GM12878 (cell line): ENCODE measurements around the gene ULK4. TPM values are rescaled to one million over a fixed set of nuclear protein-coding genes. Genes with fewer than 3 reads are reported as not detected.

ENCODE experiments used
- ATAC-seq: fragments of 200-7000 bp; cut with Tn5 transposase; 3 replicates; pipeline ENCODE4 v1.9.1; 2020; ENCODE audit warnings: mild to moderate bottlenecking, moderate library complexity
- BruUV-seq: library from RNA; stranded (reverse); fragments of 400-500 nt; replicated peaks from 2 replicates; lab custom pipeline; 2021; lab: Mats Ljungman, UMichigan
- CTCF ChIA-PET: fragments of 300-600 bp; sonication (Branson Sonifier 250); formaldehyde crosslinking; extraction: SDS; loops from one replicate; lab custom pipeline; 2021; ENCODE audit warnings: inconsistent platforms; lab: Yijun Ruan, JAX
- POLR2A ChIA-PET: fragments of 350-600 bp; formaldehyde crosslinking; extraction: SDS; loops from one replicate; lab custom pipeline; 2021; ENCODE audit warnings: inconsistent platforms; lab: Charles Lee
- RAD21 ChIA-PET: fragments of 300-600 bp; sonication (Branson Sonifier 250); formaldehyde crosslinking; loops from one replicate; lab custom pipeline; 2023; ENCODE audit warnings: antibody characterized with exemption; ENCODE audit not compliant: unreplicated experiment; lab: Charles Lee
- SMC1A ChIA-PET: fragments of 300-600 bp; sonication (Branson Sonifier 250); formaldehyde crosslinking; loops from one replicate; lab custom pipeline; 2023; ENCODE audit not compliant: unreplicated experiment, uncharacterized antibody; lab: Charles Lee
- DNase-seq: peaks from one replicate; pipeline ENCODE4 v3.0.0-alpha.2; 2011; ENCODE audit warnings: low read depth, low spot score
- FAIRE-seq: peaks from 3 replicates; lab custom pipeline; 2011; peaks lifted over from hg19 to GRCh38; lab: Jason Lieb, UNC
- H2AFZ ChIP-seq: 2 replicates; pipeline ENCODE4 v1.6.0; 2011; ENCODE audit warnings: low read depth, low read length, control low read depth; ENCODE audit not compliant: control insufficient read depth
- H3K27ac ChIP-seq: 2 replicates; pipeline ENCODE4 v1.5.1; 2011; ENCODE audit warnings: control low read depth; ENCODE audit not compliant: control insufficient read depth, insufficient read depth
- H3K27me3 ChIP-seq, 2 experiments: replicated peaks in 1 of 2; 2 replicates each; pipeline versions ENCODE4 v1.6.0 to v1.6.1; 2011; ENCODE audit warnings: low read length in 1 of 2; ENCODE audit not compliant: control insufficient read depth in 2 of 2, insufficient read depth in 2 of 2
- H3K36me3 ChIP-seq, 2 experiments: 2 replicates each; pipeline ENCODE4 v1.5.1; 2011; ENCODE audit warnings: low read length in 1 of 2; ENCODE audit not compliant: control insufficient read depth in 2 of 2, insufficient read depth in 2 of 2
- H3K4me1 ChIP-seq: 2 replicates; pipeline ENCODE4 v1.6.1; 2011; ENCODE audit warnings: mild to moderate bottlenecking, low read length, moderate library complexity, mixed read lengths; ENCODE audit not compliant: control insufficient read depth, insufficient read depth
- H3K4me2 ChIP-seq: 2 replicates; pipeline ENCODE4 v1.6.0; 2011; ENCODE audit warnings: control low read depth; ENCODE audit not compliant: control insufficient read depth, insufficient read depth
- H3K4me3 ChIP-seq: fragments of 200-600 bp; sonication (generic); 2 replicates; pipeline ENCODE4 v1.5.1; 2016
- H3K79me2 ChIP-seq: 2 replicates; pipeline ENCODE4 v1.6.0; 2011; ENCODE audit warnings: low read length; ENCODE audit not compliant: control insufficient read depth, insufficient read depth
- H3K9ac ChIP-seq: 2 replicates; pipeline ENCODE4 v1.8.0; 2011; ENCODE audit warnings: low read length, control low read depth, mixed read lengths; ENCODE audit not compliant: control insufficient read depth, insufficient read depth
- H3K9me3 ChIP-seq: replicated peaks from 3 replicates; pipeline ENCODE4 v1.5.1; 2011; ENCODE audit warnings: mild to moderate bottlenecking, low read length; ENCODE audit not compliant: control insufficient read depth, insufficient read depth
- H4K20me1 ChIP-seq: 2 replicates; pipeline ENCODE4 v1.6.0; 2011; ENCODE audit not compliant: control insufficient read depth, insufficient read depth
- ESRRA ChIP-seq: IDR thresholded peaks from 2 replicates; pipeline ENCODE4 v1.6.1; 2012; ENCODE audit warnings: mild to moderate bottlenecking, low read length, improper control_type of control experiment
- HDAC2 ChIP-seq: fragments of 200-600 bp; sonication (generic); IDR thresholded peaks from 2 replicates; pipeline ENCODE4 v1.6.1; 2017
- KAT2A ChIP-seq: conservative IDR thresholded peaks from 2 replicates; pipeline ENCODE4 v1.6.1; 2011; ENCODE audit warnings: low read depth, low read length; ENCODE audit not compliant: control insufficient read depth
- RFX5 ChIP-seq: IDR thresholded peaks from 2 replicates; pipeline ENCODE4 v1.6.1; 2011; ENCODE audit warnings: low read depth, low read length, improper control_type of control experiment
- ZNF24 ChIP-seq: fragments of 450-650 bp; IDR thresholded peaks from 2 replicates; pipeline ENCODE4 v1.6.1; 2017; ENCODE audit warnings: antibody characterized with exemption, mild to moderate bottlenecking
- WGBS: methylation state at CpG from one replicate; pipeline ENCODE4 v1.1.6; 2016; ENCODE audit warnings: low lambda C conversion rate; ENCODE audit not compliant: insufficient replicate concordance, insufficient coverage; ENCODE audit errors: missing lambda C conversion rate; 5-methylcytosine and 5-hydroxymethylcytosine counted together
- in situ Hi-C: fragments of 300-500 bp; cut with MboI; formaldehyde crosslinking; loops from 9 replicates; pipeline ENCODE4 v1.14.3; 2018; ENCODE audit warnings: mixed read lengths
- intact Hi-C: fragments of 100-400 bp; cut with micrococcal nuclease; formaldehyde crosslinking; loops from one replicate; pipeline ENCODE4 v1.14.2; 2022; ENCODE audit not compliant: unreplicated experiment
- polyA plus RNA-seq, 11 experiments: library from polyadenylated mRNA; depleted of rRNA in 4 of 11; unstranded in 6 of 11; stranded (reverse) in 5 of 11; fragments of >200 nt; fragmentation: Nextera tagmentation in 4 of 11; fragmentation: Illumina TruSeq in 1 of 11; extraction: Ambion mirVana in 4 of 11; extraction: Trizol in 1 of 11; gene quantifications; 1 replicate in 1 of 11; 2 replicates in 10 of 11; pipeline versions ENCODE4 v1.2.1 to v1.2.3, GENCODE V29; 2011 to 2016; ENCODE audit warnings: inconsistent platforms in 2 of 11, missing spikeins in 2 of 11, low read depth in 1 of 11
- total RNA-seq, 4 experiments: library from RNA; depleted of rRNA in 3 of 4; stranded (reverse); fragments of >200 nt in 3 of 4; fragmentation: Illumina TruSeq in 1 of 4; extraction: Trizol in 1 of 4; gene quantifications; 2 replicates each; pipeline versions ENCODE4 v1.2.1 to v1.2.3, GENCODE V29; 2013 to 2021
- TF ChIP-seq, protein P1 (sequence below): fragments of 450-650 bp; IDR thresholded peaks from 2 replicates; pipeline ENCODE4 v1.6.1; 2017; ENCODE audit warnings: mild to moderate bottlenecking
- TF ChIP-seq, protein P2 (sequence below): fragments of 450-650 bp; IDR thresholded peaks from 2 replicates; pipeline ENCODE4 v1.6.1; 2017; ENCODE audit warnings: borderline replicate concordance
- TF ChIP-seq, protein P3 (sequence below): IDR thresholded peaks from 2 replicates; pipeline ENCODE4 v1.6.1; 2012; ENCODE audit warnings: improper control_type of control experiment, low read depth, low read length; ENCODE audit not compliant: insufficient replicate concordance

ULK4 gene
- total and polyA plus RNA-seq, 10 of the 15 experiments (the other 5 are each of a cell fraction or from before 2014, with no cell fraction given) = 3.5 to 7.6 (median 6.3) TPM

DNA sequence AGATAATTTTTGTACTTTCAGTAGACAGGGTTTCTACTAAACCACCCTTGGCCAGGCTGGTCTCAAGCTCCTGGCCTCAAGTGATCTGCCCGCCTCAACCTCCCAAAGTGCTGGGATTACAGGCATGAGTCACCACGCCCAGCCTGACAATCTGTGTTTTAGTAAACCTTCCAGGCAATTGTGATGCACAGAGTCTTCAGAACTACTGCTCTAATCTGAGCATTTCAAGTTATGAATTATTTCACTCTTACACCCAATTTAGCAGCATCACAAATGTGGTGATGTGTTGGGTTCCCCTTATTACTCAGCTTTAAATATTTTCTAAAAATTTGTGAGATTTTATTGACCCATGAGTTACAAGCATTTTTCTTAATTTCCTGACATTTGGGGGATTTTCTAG lies 94.4 kb downstream of the ULK4 start:
- Histone ChIP-seq H3K36me3 (no peaks in the 10 kb centered on the region), H3K9me3 (no peaks in the 10 kb centered on the region), H2AFZ (no peak overlapping the region), H4K20me1 (no peaks in the 10 kb centered on the region), H3K4me1 (no peaks in the 10 kb centered on the region), H3K9ac (no peak overlapping the region), H3K27ac (no peak overlapping the region), H3K4me3 (no peak overlapping the region), H3K79me2 (no peaks in the 10 kb centered on the region), H3K27me3 (no peaks in the 10 kb centered on the region), H3K4me2 (no peak overlapping the region)
- intact Hi-C loops = no loop called here
- ChIA-PET CTCF (interaction anchor here (1.4 kb wide), 1 partner anchor 12 kb away, joined by 3 read pairs; no protein-coding TSS in a partner anchor), SMC1A (interaction anchor here (1.0 kb wide), 1 partner anchor 13 kb away, joined by 3 read pairs; no protein-coding TSS in a partner anchor), POLR2A (no interaction called here), RAD21 (no interaction called here)
- FAIRE-seq (no peak), ATAC-seq (no peak), DNase-seq (no peak)
- in situ Hi-C loops = no loop called here
- no TSS peak for BruUV-seq
- 38% methylated on average over 2 of the region's 2 CpGs for WGBS
- TF ChIP-seq RFX5 = no peak
- TF ChIP-seq ESRRA = no peak
- TF ChIP-seq, protein P1, sequence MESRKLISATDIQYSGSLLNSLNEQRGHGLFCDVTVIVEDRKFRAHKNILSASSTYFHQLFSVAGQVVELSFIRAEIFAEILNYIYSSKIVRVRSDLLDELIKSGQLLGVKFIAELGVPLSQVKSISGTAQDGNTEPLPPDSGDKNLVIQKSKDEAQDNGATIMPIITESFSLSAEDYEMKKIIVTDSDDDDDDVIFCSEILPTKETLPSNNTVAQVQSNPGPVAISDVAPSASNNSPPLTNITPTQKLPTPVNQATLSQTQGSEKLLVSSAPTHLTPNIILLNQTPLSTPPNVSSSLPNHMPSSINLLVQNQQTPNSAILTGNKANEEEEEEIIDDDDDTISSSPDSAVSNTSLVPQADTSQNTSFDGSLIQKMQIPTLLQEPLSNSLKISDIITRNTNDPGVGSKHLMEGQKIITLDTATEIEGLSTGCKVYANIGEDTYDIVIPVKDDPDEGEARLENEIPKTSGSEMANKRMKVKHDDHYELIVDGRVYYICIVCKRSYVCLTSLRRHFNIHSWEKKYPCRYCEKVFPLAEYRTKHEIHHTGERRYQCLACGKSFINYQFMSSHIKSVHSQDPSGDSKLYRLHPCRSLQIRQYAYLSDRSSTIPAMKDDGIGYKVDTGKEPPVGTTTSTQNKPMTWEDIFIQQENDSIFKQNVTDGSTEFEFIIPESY = no peak
- TF ChIP-seq, protein P2, sequence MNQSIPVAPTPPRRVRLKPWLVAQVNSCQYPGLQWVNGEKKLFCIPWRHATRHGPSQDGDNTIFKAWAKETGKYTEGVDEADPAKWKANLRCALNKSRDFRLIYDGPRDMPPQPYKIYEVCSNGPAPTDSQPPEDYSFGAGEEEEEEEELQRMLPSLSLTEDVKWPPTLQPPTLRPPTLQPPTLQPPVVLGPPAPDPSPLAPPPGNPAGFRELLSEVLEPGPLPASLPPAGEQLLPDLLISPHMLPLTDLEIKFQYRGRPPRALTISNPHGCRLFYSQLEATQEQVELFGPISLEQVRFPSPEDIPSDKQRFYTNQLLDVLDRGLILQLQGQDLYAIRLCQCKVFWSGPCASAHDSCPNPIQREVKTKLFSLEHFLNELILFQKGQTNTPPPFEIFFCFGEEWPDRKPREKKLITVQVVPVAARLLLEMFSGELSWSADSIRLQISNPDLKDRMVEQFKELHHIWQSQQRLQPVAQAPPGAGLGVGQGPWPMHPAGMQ = no peak
- TF ChIP-seq HDAC2 = no peak
- no peak for TF ChIP-seq KAT2A
- no peak for TF ChIP-seq ZNF24
- TF ChIP-seq, protein P3, sequence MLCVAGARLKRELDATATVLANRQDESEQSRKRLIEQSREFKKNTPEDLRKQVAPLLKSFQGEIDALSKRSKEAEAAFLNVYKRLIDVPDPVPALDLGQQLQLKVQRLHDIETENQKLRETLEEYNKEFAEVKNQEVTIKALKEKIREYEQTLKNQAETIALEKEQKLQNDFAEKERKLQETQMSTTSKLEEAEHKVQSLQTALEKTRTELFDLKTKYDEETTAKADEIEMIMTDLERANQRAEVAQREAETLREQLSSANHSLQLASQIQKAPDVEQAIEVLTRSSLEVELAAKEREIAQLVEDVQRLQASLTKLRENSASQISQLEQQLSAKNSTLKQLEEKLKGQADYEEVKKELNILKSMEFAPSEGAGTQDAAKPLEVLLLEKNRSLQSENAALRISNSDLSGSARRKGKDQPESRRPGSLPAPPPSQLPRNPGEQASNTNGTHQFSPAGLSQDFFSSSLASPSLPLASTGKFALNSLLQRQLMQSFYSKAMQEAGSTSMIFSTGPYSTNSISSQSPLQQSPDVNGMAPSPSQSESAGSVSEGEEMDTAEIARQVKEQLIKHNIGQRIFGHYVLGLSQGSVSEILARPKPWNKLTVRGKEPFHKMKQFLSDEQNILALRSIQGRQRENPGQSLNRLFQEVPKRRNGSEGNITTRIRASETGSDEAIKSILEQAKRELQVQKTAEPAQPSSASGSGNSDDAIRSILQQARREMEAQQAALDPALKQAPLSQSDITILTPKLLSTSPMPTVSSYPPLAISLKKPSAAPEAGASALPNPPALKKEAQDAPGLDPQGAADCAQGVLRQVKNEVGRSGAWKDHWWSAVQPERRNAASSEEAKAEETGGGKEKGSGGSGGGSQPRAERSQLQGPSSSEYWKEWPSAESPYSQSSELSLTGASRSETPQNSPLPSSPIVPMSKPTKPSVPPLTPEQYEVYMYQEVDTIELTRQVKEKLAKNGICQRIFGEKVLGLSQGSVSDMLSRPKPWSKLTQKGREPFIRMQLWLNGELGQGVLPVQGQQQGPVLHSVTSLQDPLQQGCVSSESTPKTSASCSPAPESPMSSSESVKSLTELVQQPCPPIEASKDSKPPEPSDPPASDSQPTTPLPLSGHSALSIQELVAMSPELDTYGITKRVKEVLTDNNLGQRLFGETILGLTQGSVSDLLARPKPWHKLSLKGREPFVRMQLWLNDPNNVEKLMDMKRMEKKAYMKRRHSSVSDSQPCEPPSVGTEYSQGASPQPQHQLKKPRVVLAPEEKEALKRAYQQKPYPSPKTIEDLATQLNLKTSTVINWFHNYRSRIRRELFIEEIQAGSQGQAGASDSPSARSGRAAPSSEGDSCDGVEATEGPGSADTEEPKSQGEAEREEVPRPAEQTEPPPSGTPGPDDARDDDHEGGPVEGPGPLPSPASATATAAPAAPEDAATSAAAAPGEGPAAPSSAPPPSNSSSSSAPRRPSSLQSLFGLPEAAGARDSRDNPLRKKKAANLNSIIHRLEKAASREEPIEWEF = no peak
